ENCODE data around the gene ZC3H7A. TPM values are rescaled to one million over a fixed set of nuclear protein-coding genes. Genes with fewer than 3 reads are reported as not detected.
A peak's percentile ranks its signal among the peaks of the same experiment; 100 is the strongest.

The ZC3H7A gene
- total and polyA plus RNA-seq, 2 of the 4 experiments (the other 2 are of a cell fraction), result 22.2 to 53.9 TPM

GRCh38 chr16:11781773-11782172, 15.3 kb downstream of the ZC3H7A start:
- peaks cover 7% of the 10 kb centered on the region for H3K9me1 ChIP-seq (ENCODE audit: insufficient read depth, low read length)
- H3K36me3 ChIP-seq (ENCODE audit: control insufficient read depth, insufficient read depth, low read length), result peaks cover 9% of the 10 kb centered on the region
- H3K18ac ChIP-seq (ENCODE audit: low read depth, low read length), result peak overlapping the region; percentile 95
- H4K8ac ChIP-seq (ENCODE audit: low read depth in 2 of 2, low read length in 2 of 2), result peak overlapping the region; percentile 73 to 88
- peak overlapping the region; percentile 99 for H2BK5ac ChIP-seq (ENCODE audit: low read depth, low read length, poor library complexity, severe bottlenecking)
- H3K56ac ChIP-seq (ENCODE audit: extremely low read depth, insufficient read depth, low read length), result peak overlapping the region; percentile 56
- WGBS, 2 experiments (ENCODE audit: extremely low coverage in 2 of 2, insufficient read length in 1 of 2), result no CpG with 5 or more reads among the region's 5 CpGs
- H4K5ac ChIP-seq (ENCODE audit: low read depth, low read length), result peak overlapping the region; percentile 98
- POLR2A ChIA-PET (ENCODE audit: unreplicated experiment), result interaction anchor here (0.6 kb wide), 1 partner anchor 39 kb away, joined by 3 read pairs; the partner anchor contains the start of gene TXNDC11
- no peak overlapping the region for H2AK9ac ChIP-seq (replicated peaks; ENCODE audit: low read depth, low read length, poor library complexity)
- peak overlapping the region; percentile 74 for H3K9ac ChIP-seq (ENCODE audit: low read depth, low read length)
- peak overlapping the region; percentile 99; the same call in 2 of the 3 replicates for H2BK15ac ChIP-seq (ENCODE audit: low read depth, low read length)
- BruUV-seq (replicated peaks), result no TSS peak
- peaks cover 10% of the 10 kb centered on the region for H4K20me1 ChIP-seq (ENCODE audit: insufficient read depth, low read length)
- peak overlapping the region; percentile 45 for H2AK5ac ChIP-seq (ENCODE audit: low read depth, low read length)
- H3K4ac ChIP-seq (ENCODE audit: low read depth, low read length), result peak overlapping the region; percentile 96
- intact Hi-C loops (cut with micrococcal nuclease), result no loop called here
- no peak overlapping the region for H2AFZ ChIP-seq (replicated peaks; ENCODE audit: low read length, poor library complexity)
- H3K9me3 ChIP-seq (ENCODE audit: control insufficient read depth, insufficient read depth, low read length), result no peaks in the 10 kb centered on the region
- H3K4me2 ChIP-seq (ENCODE audit: low read depth, low read length), result peak overlapping the region; percentile 48
- peak overlapping the region; percentile 92 for H3K27ac ChIP-seq (ENCODE audit: insufficient read depth, low read length)
- H3K14ac ChIP-seq (replicated peaks; ENCODE audit: low read depth, low read length), result peak overlapping the region; percentile 86
- no peak for ATAC-seq (ENCODE audit: low read depth)
- dilution Hi-C loops (cut with HindIII; ENCODE audit: low sequenced_read_pairs, unreplicated experiment), result no loop called here
- H3K79me1 ChIP-seq (ENCODE audit: low read depth in 1 of 2, low read length in 2 of 2), result peaks cover 12 to 71% of the 10 kb centered on the region in 2 experiments
- H3K4me3 ChIP-seq (ENCODE audit: insufficient read depth, low read depth, low read length), result no peak overlapping the region
- no peak for TF ChIP-seq FOS (IDR thresholded peaks at IDR 0.05; ENCODE audit: low read depth, low read length)
- TF ChIP-seq MAZ (IDR thresholded peaks at IDR 0.05; ENCODE audit: borderline replicate concordance, low read depth, low read length), result no peak
- TF ChIP-seq RFX5 (IDR thresholded peaks at IDR 0.05; ENCODE audit: low read depth, low read length), result no peak
- no peak for TF ChIP-seq MXI1 (IDR thresholded peaks at IDR 0.05; ENCODE audit: borderline replicate concordance, low read depth, low read length)
- TF ChIP-seq RCOR1 (IDR thresholded peaks at IDR 0.05; ENCODE audit: insufficient replicate concordance, low read length), result no peak
- H4K91ac ChIP-seq (ENCODE audit: insufficient read depth, low read depth, low read length), result peak overlapping the region; percentile 72
- H3K23ac ChIP-seq (ENCODE audit: low read depth, low read length), result peak overlapping the region; percentile 97
- peak overlapping the region; percentile 93; the same call in 1 of the 2 replicates for H2BK20ac ChIP-seq (ENCODE audit: low read depth, low read length)
- H2BK120ac ChIP-seq (ENCODE audit: low read depth, low read length), result peak overlapping the region; percentile 72
- no peak for DNase-seq
- H3K27me3 ChIP-seq (ENCODE audit: control insufficient read depth, insufficient read depth, low read length), result no peaks in the 10 kb centered on the region
- in situ Hi-C loops (cut with MboI; ENCODE audit: low sequenced_read_pairs), result no loop called here
- CTCF ChIA-PET, result interaction anchor here (1.8 to 1.9 kb wide), 2 partner anchors 10 to 16 kb away, joined by 8 to 9 read pairs; partner anchors contain the start of gene ZC3H7A
- H3K4me1 ChIP-seq (ENCODE audit: control insufficient read depth, insufficient read depth, low read length), result peaks cover 27% of the 10 kb centered on the region

All from IMR-90 (cell line).